ENCODE data around the gene MYB.

The MYB gene

DNA sequence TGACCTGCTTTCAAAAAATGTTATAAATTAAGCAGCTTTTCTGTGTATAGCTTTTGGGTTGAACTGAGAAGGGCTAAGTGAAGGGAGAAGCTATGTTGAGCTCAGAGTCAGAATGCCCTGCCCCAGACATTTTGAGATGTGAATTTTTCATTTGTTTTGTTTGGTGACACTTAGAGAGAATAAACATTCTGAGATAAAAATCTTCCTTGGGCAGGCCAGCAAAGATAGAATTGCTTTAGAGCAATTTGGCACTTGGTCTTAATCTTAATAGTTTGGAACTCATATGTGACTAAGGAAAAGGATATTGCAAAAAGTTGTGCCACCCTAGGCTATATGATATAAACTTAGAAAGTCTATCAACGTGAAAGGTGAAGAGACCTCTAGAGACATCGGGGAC is 30.2 kb downstream of the MYB start:
- TF ChIP-seq, protein P1, sequence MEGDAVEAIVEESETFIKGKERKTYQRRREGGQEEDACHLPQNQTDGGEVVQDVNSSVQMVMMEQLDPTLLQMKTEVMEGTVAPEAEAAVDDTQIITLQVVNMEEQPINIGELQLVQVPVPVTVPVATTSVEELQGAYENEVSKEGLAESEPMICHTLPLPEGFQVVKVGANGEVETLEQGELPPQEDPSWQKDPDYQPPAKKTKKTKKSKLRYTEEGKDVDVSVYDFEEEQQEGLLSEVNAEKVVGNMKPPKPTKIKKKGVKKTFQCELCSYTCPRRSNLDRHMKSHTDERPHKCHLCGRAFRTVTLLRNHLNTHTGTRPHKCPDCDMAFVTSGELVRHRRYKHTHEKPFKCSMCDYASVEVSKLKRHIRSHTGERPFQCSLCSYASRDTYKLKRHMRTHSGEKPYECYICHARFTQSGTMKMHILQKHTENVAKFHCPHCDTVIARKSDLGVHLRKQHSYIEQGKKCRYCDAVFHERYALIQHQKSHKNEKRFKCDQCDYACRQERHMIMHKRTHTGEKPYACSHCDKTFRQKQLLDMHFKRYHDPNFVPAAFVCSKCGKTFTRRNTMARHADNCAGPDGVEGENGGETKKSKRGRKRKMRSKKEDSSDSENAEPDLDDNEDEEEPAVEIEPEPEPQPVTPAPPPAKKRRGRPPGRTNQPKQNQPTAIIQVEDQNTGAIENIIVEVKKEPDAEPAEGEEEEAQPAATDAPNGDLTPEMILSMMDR (IDR thresholded peaks at IDR 0.05; ENCODE audit: control insufficient read depth, insufficient read depth, low read depth, low read length, missing control alignments), result no peak
- H3K4me3 ChIP-seq (ENCODE audit: control insufficient read depth, low read depth, low read length), result no peak overlapping the region
- no peak for DNase-seq (ENCODE audit: low read depth)

DNA sequence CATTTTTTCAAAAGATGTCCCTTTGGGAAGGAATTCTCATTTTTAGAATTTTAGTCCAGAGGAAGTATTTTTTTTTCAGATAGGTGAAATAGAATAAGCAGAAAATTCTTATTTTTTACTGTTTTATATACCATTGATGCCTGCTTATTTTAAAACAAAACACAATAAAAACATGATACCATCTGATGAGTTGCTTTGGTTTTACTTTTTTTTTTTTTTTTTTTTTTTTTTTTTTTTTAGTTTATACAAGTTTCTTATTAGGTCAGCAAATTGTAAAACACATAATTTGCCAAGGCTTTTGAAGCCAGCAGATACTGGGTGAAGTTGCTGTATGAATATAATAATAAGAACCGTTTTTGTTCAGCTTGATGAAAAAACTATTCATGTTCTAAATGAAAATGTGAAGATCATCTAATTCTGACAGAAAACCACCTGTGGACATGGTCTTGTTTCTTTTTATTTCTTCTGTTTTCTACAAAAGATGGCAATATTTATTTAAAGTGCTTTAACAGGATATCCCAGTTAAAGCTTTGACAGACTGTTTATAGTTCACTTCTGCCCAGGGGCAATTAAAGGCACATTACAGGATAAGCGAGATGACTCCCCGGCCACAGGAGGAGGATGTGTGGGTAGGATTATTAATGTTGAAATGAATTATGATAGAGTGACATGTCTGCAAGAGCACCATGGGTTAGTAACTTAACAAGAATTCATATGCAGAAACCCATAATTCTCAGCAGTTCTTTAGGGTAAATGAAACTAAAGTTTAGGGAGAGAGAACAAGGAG is 31.1 kb downstream of the MYB start:
- no peak overlapping the region for H3K4me3 ChIP-seq (ENCODE audit: control insufficient read depth, low read depth, low read length)
- TF ChIP-seq, protein P1 (IDR thresholded peaks at IDR 0.05; ENCODE audit: control insufficient read depth, insufficient read depth, low read depth, low read length, missing control alignments), result no peak
- DNase-seq (ENCODE audit: low read depth), result peak; percentile 68

DNA sequence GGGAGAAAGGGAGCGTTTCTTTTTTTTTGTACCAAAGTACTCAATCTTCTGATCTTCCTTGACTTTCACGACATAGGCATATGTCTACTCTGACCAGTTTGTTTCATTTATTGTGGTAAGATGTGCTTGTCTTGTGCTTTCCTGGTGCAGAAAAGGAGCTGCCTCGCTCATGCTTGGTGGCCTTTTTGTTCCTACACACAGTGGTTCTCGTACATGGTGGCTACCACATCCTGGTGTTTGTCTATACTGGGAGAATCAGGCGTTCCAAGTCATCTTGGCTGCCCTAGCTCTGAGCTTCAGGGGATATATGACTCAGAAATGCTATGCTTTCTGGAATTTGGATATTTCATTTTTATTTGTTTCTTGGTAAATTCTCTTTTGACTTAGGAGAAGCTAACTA is 31.8 kb downstream of the MYB start:
- peak; percentile 13 for DNase-seq (ENCODE audit: low read depth)
- TF ChIP-seq, protein P1 (IDR thresholded peaks at IDR 0.05; ENCODE audit: control insufficient read depth, insufficient read depth, low read depth, low read length, missing control alignments), result no peak
- H3K4me3 ChIP-seq (ENCODE audit: control insufficient read depth, low read depth, low read length), result no peak overlapping the region

DNA sequence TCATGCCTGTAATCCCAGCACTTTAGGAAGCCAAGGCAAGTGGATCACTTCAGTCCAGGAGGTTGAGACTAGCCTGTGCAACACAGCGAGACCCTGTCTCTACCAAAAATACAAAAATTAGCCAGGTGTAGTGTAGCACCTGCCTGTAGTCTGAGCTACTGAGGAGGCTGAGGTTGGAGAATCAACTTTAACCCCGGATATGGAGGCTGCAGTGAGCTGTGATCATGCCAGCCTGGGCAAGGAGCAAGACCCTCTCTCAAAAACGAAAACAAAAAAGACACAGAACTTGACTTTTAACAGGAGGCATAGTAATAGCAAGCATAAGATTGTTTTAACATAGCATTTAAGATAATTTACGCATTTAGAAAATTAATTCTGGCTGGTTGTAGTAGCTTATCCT is 32.5 kb downstream of the MYB start:
- TF ChIP-seq, protein P1 (IDR thresholded peaks at IDR 0.05; ENCODE audit: control insufficient read depth, insufficient read depth, low read depth, low read length, missing control alignments), result no peak
- H3K4me3 ChIP-seq (ENCODE audit: control insufficient read depth, low read depth, low read length), result no peak overlapping the region
- no peak for DNase-seq (ENCODE audit: low read depth)

DNA sequence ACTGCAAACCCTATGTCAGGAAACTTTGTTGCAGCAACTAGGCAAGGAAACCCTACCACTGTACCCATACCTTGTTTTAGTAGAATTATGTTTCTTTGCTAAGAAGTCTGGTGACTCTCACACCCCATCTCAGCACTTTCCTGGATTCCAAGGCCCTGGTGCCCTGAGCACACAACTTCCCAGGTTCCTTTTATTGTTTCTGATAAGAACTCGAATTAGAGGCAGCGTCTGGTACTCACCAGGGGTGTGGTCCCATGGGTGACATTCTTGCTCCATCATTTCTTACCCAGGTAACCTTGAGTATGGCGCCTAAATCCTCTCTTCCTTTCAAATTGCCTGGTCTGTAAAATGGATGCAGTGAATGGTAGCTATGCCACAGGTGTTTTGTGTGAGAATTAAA is 34.1 kb downstream of the MYB start:
- TF ChIP-seq, protein P1 (IDR thresholded peaks at IDR 0.05; ENCODE audit: control insufficient read depth, insufficient read depth, low read depth, low read length, missing control alignments), result no peak
- no peak for DNase-seq (ENCODE audit: low read depth)
- no peak overlapping the region for H3K4me3 ChIP-seq (ENCODE audit: control insufficient read depth, low read depth, low read length)

DNA sequence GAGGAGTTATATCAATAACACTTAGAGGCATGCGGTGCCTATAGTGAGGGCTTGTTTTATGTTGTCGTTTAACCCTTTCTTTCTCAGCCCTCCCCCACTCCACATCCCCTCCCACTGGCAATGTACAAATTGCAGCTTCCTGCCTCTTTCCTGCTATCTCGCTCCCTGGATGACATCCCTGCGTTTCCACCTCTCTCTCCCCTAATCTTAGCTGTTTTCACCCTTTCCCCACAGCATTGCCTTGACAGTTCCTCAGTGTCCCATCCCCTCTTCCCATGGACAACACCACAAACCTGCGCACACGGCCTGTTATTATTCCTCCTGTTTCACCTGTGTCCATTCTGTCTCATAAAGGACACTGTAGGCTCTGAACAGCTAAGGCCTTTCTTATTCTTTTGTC is 34.5 kb downstream of the MYB start:
- H3K4me3 ChIP-seq (ENCODE audit: control insufficient read depth, low read depth, low read length), result no peak overlapping the region
- TF ChIP-seq, protein P1 (IDR thresholded peaks at IDR 0.05; ENCODE audit: control insufficient read depth, insufficient read depth, low read depth, low read length, missing control alignments), result no peak
- no peak for DNase-seq (ENCODE audit: low read depth)

Data from AG09309 (cell line).